ENCODE measurements around the gene WDFY3.

WDFY3 gene

GRCh38 chr4:84644087-84644486 is 322.4 kb downstream of the WDFY3 start:
- in situ Hi-C loops (cut with MboI; ENCODE audit: low sequenced_read_pairs, unreplicated experiment): no loop called here
- no peak for TF ChIP-seq CTCF (IDR thresholded peaks at IDR 0.05; ENCODE audit: borderline replicate concordance, control extremely low read depth, extremely low read depth, insufficient read depth, missing control alignments)
- DNase-seq (ENCODE audit: low spot score): no peak

GRCh38 chr4:84639145-84639544 is 327.3 kb downstream of the WDFY3 start:
- DNase-seq (ENCODE audit: low spot score): no peak
- in situ Hi-C loops (cut with MboI; ENCODE audit: low sequenced_read_pairs, unreplicated experiment): no loop called here
- TF ChIP-seq CTCF (IDR thresholded peaks at IDR 0.05; ENCODE audit: borderline replicate concordance, control extremely low read depth, extremely low read depth, insufficient read depth, missing control alignments): no peak

GRCh38 chr4:84638092-84638491 is 328.4 kb downstream of the WDFY3 start:
- DNase-seq (ENCODE audit: low spot score): no peak
- in situ Hi-C loops (cut with MboI; ENCODE audit: low sequenced_read_pairs, unreplicated experiment): no loop called here
- no peak for TF ChIP-seq CTCF (IDR thresholded peaks at IDR 0.05; ENCODE audit: borderline replicate concordance, control extremely low read depth, extremely low read depth, insufficient read depth, missing control alignments)

- no peak for TF ChIP-seq CTCF (IDR thresholded peaks at IDR 0.05; ENCODE audit: borderline replicate concordance, control extremely low read depth, extremely low read depth, insufficient read depth, missing control alignments)
- in situ Hi-C loops (cut with MboI; ENCODE audit: low sequenced_read_pairs, unreplicated experiment): no loop called here
- no peak for DNase-seq (ENCODE audit: low spot score)
Measured at GRCh38 chr4:84634961-84635360, 331.5 kb downstream of the WDFY3 start.

- no peak for DNase-seq (ENCODE audit: low spot score)
- in situ Hi-C loops (cut with MboI; ENCODE audit: low sequenced_read_pairs, unreplicated experiment): no loop called here
Measured at GRCh38 chr4:84632092-84632491, 334.4 kb downstream of the WDFY3 start.

GRCh38 chr4:84631573-84631972 is 334.9 kb downstream of the WDFY3 start:
- no peak for TF ChIP-seq CTCF (IDR thresholded peaks at IDR 0.05; ENCODE audit: borderline replicate concordance, control extremely low read depth, extremely low read depth, insufficient read depth, missing control alignments)
- DNase-seq (ENCODE audit: low spot score): no peak
- in situ Hi-C loops (cut with MboI; ENCODE audit: low sequenced_read_pairs, unreplicated experiment): no loop called here

More at GRCh38 chr4:84632092-84632491, 334.4 kb downstream of the WDFY3 start:
- no peak for TF ChIP-seq CTCF (IDR thresholded peaks at IDR 0.05; ENCODE audit: borderline replicate concordance, control extremely low read depth, extremely low read depth, insufficient read depth, missing control alignments)

GRCh38 chr4:84626673-84627072 is 339.8 kb downstream of the WDFY3 start:
- in situ Hi-C loops (cut with MboI; ENCODE audit: low sequenced_read_pairs, unreplicated experiment): no loop called here
- no peak for TF ChIP-seq CTCF (IDR thresholded peaks at IDR 0.05; ENCODE audit: borderline replicate concordance, control extremely low read depth, extremely low read depth, insufficient read depth, missing control alignments)
- no peak for DNase-seq (ENCODE audit: low spot score)

Measured in GM13976 (cell line).